K562 (cell line): Measurements from ENCODE around the gene GALNT16. TPM values are rescaled to one million over a fixed set of nuclear protein-coding genes. Genes with fewer than 3 reads are reported as not detected.

Source experiments
- ATAC-seq: fragments of 200-7000 bp; cut with Tn5 transposase; 3 replicates; pipeline ENCODE4 v1.9.1; 2020; ENCODE audit warnings: moderate library complexity
- BruUV-seq: library from RNA; stranded (reverse); fragments of 400-500 nt; replicated peaks from 2 replicates; lab custom pipeline; 2021; lab: Mats Ljungman, UMichigan
- CTCF ChIA-PET: fragments of 300-600 bp; formaldehyde crosslinking; extraction: SDS; loops from one replicate; lab custom pipeline; 2021; ENCODE audit warnings: low intra/inter-chr PET ratio; lab: Yijun Ruan, JAX
- POLR2A ChIA-PET: fragments of 300-600, 350-650 bp; sonication (Branson Sonifier 250); formaldehyde crosslinking; extraction: SDS; loops from one replicate; lab custom pipeline; 2021; ENCODE audit warnings: antibody characterized with exemption, inconsistent platforms; lab: Yijun Ruan, JAX
- DNase-seq, 4 experiments: peaks; one replicate each; pipeline versions ENCODE4 v3.0.0 to v3.0.0-alpha.2; 2011 to 2018; ENCODE audit warnings: low spot score in 3 of 4, mixed read lengths in 3 of 4; ENCODE audit errors: extremely low read depth in 1 of 4
- FAIRE-seq: peaks from 2 replicates; lab custom pipeline; 2011; peaks lifted over from hg19 to GRCh38; lab: Jason Lieb, UNC
- H2AFZ ChIP-seq: 2 replicates; pipeline ENCODE4 v1.6.0; 2011; ENCODE audit warnings: low read depth, low read length, control low read depth, inconsistent platforms
- H3K27ac ChIP-seq: fragments of 200-600 bp; 3 replicates; pipeline ENCODE4 v1.8.0; 2011; ENCODE audit warnings: low read depth, mild to moderate bottlenecking, control low read depth, inconsistent platforms, low read length, moderate library complexity, mixed read lengths; ENCODE audit errors: extremely low read depth
- H3K27me3 ChIP-seq, 2 experiments: fragments of 300-600 bp in 1 of 2; 2 replicates in 1 of 2; 3 replicates in 1 of 2; pipeline versions ENCODE4 v1.6.0 to v1.8.0; 2011; ENCODE audit warnings: inconsistent platforms in 2 of 2, low read length in 2 of 2, mild to moderate bottlenecking in 1 of 2, mixed read lengths in 1 of 2, moderate library complexity in 1 of 2; ENCODE audit not compliant: control insufficient read depth in 2 of 2, insufficient read depth in 2 of 2
- H3K36me3 ChIP-seq: fragments of 300-600 bp; 3 replicates; pipeline ENCODE4 v1.8.0; 2011; ENCODE audit warnings: mild to moderate bottlenecking, low read length, inconsistent platforms; ENCODE audit not compliant: control insufficient read depth, insufficient read depth
- H3K4me1 ChIP-seq, 2 experiments: fragments of 200-600 bp in 1 of 2; replicated peaks in 1 of 2; 2 replicates in 1 of 2; 3 replicates in 1 of 2; pipeline versions ENCODE4 v1.5.1 to v1.8.0; 2011; ENCODE audit warnings: inconsistent platforms in 2 of 2, low read length in 2 of 2, mild to moderate bottlenecking in 1 of 2, mixed read lengths in 1 of 2, moderate library complexity in 1 of 2; ENCODE audit not compliant: control insufficient read depth in 2 of 2, insufficient read depth in 2 of 2
- H3K4me2 ChIP-seq: 2 replicates; pipeline ENCODE4 v1.6.1; 2011; ENCODE audit warnings: low read length, control low read depth, inconsistent platforms, mixed read lengths; ENCODE audit not compliant: insufficient read depth
- H3K4me3 ChIP-seq: fragments of 200-600 bp; sonication (generic), shearing (Covaris generic); 2 replicates; pipeline ENCODE4 v1.5.1; 2016; ENCODE audit warnings: control low read depth, inconsistent platforms
- H3K79me2 ChIP-seq: fragments of 200-600 bp; 3 replicates; pipeline ENCODE4 v1.8.0; 2011; ENCODE audit warnings: low read length, inconsistent platforms; ENCODE audit not compliant: control insufficient read depth, insufficient read depth
- H3K9ac ChIP-seq, 2 experiments: 2 replicates each; pipeline versions ENCODE4 v1.6.0 to v1.6.1; 2011; ENCODE audit warnings: low read depth in 2 of 2, low read length in 2 of 2, control low read depth in 1 of 2, inconsistent platforms in 1 of 2, mild to moderate bottlenecking in 1 of 2, mixed read lengths in 1 of 2; ENCODE audit not compliant: insufficient read depth in 1 of 2
- H3K9me1 ChIP-seq: one replicate; pipeline ENCODE4 v1.6.0; 2011; ENCODE audit warnings: inconsistent platforms, mild to moderate bottlenecking, low read length, moderate library complexity; ENCODE audit not compliant: control insufficient read depth, insufficient read depth
- H3K9me3 ChIP-seq: replicated peaks from 2 replicates; pipeline ENCODE4 v1.5.1; 2011; ENCODE audit warnings: low read depth, low read length, inconsistent platforms; ENCODE audit not compliant: control insufficient read depth, insufficient read depth
- H4K20me1 ChIP-seq: replicated peaks from 2 replicates; pipeline ENCODE4 v1.6.1; 2011; ENCODE audit warnings: low read length, inconsistent platforms, mixed read lengths; ENCODE audit not compliant: control insufficient read depth, insufficient read depth
- ASH1L ChIP-seq: fragments of 450-650 bp; IDR thresholded peaks from 2 replicates; pipeline ENCODE4 v1.6.1; 2018; ENCODE audit warnings: borderline replicate concordance, mild to moderate bottlenecking, low read depth; ENCODE audit not compliant: partially characterized antibody
- COPS2 ChIP-seq: fragments of 450-650 bp; conservative IDR thresholded peaks from 2 replicates; pipeline ENCODE4 v1.6.1; 2016; ENCODE audit warnings: mild to moderate bottlenecking, moderate library complexity
- ID3 ChIP-seq, 2 experiments: fragments of 250-450 bp in 1 of 2; fragments of 450-650 bp in 1 of 2; sonication (Bioruptor Pico) in 1 of 2; IDR thresholded peaks; 2 replicates each; pipeline versions ENCODE4 v1.6.1 to v1.8.0; 2016 to 2021; ENCODE audit warnings: mild to moderate bottlenecking in 2 of 2, moderate library complexity in 2 of 2, missing compliant biosample characterization in 1 of 2, missing genetic modification characterization in 1 of 2
- NCOA1 ChIP-seq: fragments of 450-650 bp; IDR thresholded peaks from 2 replicates; pipeline ENCODE4 v1.6.1; 2016; ENCODE audit warnings: low read depth
- PML ChIP-seq: IDR thresholded peaks from 2 replicates; pipeline ENCODE4 v1.6.1; 2012; ENCODE audit warnings: low read length, inconsistent platforms
- U2AF2 ChIP-seq: fragments of 200-400 bp; formaldehyde crosslinking; optimal IDR thresholded peaks from 2 replicates; pipeline ENCODE3; 2017; ENCODE audit warnings: low read depth, mild to moderate bottlenecking, low read length
- ZNF449 ChIP-seq: fragments of 250-450 bp; sonication (Bioruptor Pico); IDR thresholded peaks from 2 replicates; pipeline ENCODE4 v1.8.0; 2022; ENCODE audit warnings: moderate library complexity, mild to moderate bottlenecking, inconsistent platforms
- WGBS: fragments of 100-300 bp; shearing (Covaris generic); methylation state at CpG from one replicate; pipeline ENCODE4 v1.1.6; 2016; ENCODE audit warnings: low coverage, mixed read lengths; ENCODE audit not compliant: insufficient coverage; ENCODE audit errors: missing lambda C conversion rate; 5-methylcytosine and 5-hydroxymethylcytosine counted together
- in situ Hi-C: fragments of 300-500 bp; cut with MboI; formaldehyde crosslinking; loops from 4 replicates; pipeline ENCODE4 v1.15.0; 2018; ENCODE audit warnings: inconsistent platforms, mixed read lengths
- intact Hi-C: fragments of 100-400 bp; cut with micrococcal nuclease; formaldehyde crosslinking; loops from 2 replicates; pipeline ENCODE4 v1.14.2; 2022
- polyA plus RNA-seq, 8 experiments: library from polyadenylated mRNA; depleted of rRNA in 4 of 8; stranded (reverse) in 5 of 8; unstranded in 3 of 8; fragments of >200 nt; fragmentation: Nextera tagmentation in 2 of 8; fragmentation: Illumina TruSeq in 1 of 8; extraction: Ambion mirVana in 2 of 8; extraction: Trizol in 1 of 8; gene quantifications; 2 replicates each; pipeline versions ENCODE4 v1.2.1 to v1.2.3, GENCODE V29; 2011 to 2014; ENCODE audit warnings: inconsistent platforms in 1 of 8, missing spikeins in 1 of 8
- total RNA-seq, 7 experiments: library from RNA; depleted of rRNA in 6 of 7; stranded (reverse); fragments of >200 nt in 6 of 7; fragmentation: Illumina TruSeq in 2 of 7; extraction: Trizol in 2 of 7; gene quantifications; 2 replicates each; pipeline versions ENCODE4 v1.2.1 to v1.2.3, GENCODE V29; 2011 to 2021; ENCODE audit warnings: low replicate concordance in 1 of 7

GALNT16 gene
- total and polyA plus RNA-seq, 9 of the 15 experiments (the other 6 are each of a cell fraction or from before 2014, with no cell fraction given): not detected

- Histone ChIP-seq H3K9ac (no peak overlapping the region), H3K27me3 (peaks cover 2 to 17% of the 10 kb centered on the region in 2 experiments; a peak in 3 of 5 replicates), H3K27ac (no peak overlapping the region), H4K20me1 (no peaks in the 10 kb centered on the region; the same call in 1 of the 2 replicates), H3K79me2 (no peaks in the 10 kb centered on the region), H3K4me2 (no peak overlapping the region), H3K9me3 (no peaks in the 10 kb centered on the region), H3K4me3 (no peak overlapping the region), H3K36me3 (no peaks in the 10 kb centered on the region), H3K9me1 (no peaks in the 10 kb centered on the region), H3K4me1 (peaks cover 0 to 3% of the 10 kb centered on the region in 2 experiments; a peak in 1 of 5 replicates), H2AFZ (no peak overlapping the region)
- FAIRE-seq (no peak), DNase-seq (no peak), ATAC-seq (no peak; the same call in 2 of the 3 replicates)
- in situ Hi-C loops (no loop called here), intact Hi-C loops (loop anchor here (10.0 kb wide), 1 partner anchor 328 kb away; the partner anchor contains the start of gene CCDC177)
- WGBS: 14% methylated on average over 3 of the region's 3 CpGs
- TF ChIP-seq NCOA1 (no peak), ASH1L (no peak), ID3 (CRISPR knock-in tag; IDR thresholded peaks at IDR 0.05) (no peak), ID3 (tag; IDR thresholded peaks at IDR 0.05) (no peak), U2AF2 (no peak), COPS2 (no peak), PML (no peak), ZNF449 (CRISPR knock-in tag) (no peak)
- ChIA-PET CTCF (no interaction called here), POLR2A (no interaction called here)
- BruUV-seq: no TSS peak
These were observed 13.6 kb upstream of the GALNT16 start for GRCh38 chr14:69246331-69246730.
